Choroid plexus epithelial cell (primary cell): Measurements from ENCODE around the gene CGB5.
A peak's percentile ranks its signal among the peaks of the same experiment; 100 is the strongest.
"Not testable (repeated sequence)": the region's sequence is repeated elsewhere in the genome, so short reads cannot be mapped to it uniquely, and the experiment has no call there.

ENCODE experiments used
- DNase-seq: peaks from one replicate; pipeline ENCODE4 v3.0.0-alpha.2; 2010; ENCODE audit warnings: low read depth
- H3K4me3 ChIP-seq: 2 replicates; pipeline ENCODE4 v1.5.1; 2011; ENCODE audit warnings: low read depth, mild to moderate bottlenecking, control low read depth, low read length, moderate library complexity
- TF ChIP-seq, protein P1 (sequence below): conservative IDR thresholded peaks from 2 replicates; pipeline ENCODE4 v1.5.1; 2011; ENCODE audit warnings: low read depth, mild to moderate bottlenecking, control low read depth, inconsistent platforms, low read length, moderate library complexity

Gene CGB5

GRCh38 chr19:49017041-49017665 lies 26.5 kb upstream of the CGB5 start, which contains the start of gene LHB:
LHB (minus strand) TSS chr19:49017091; CDS start chr19:49017081, 10 bp downstream.
- peak within 1 kb of the TSS; percentile 47 for H3K4me3 ChIP-seq
- TF ChIP-seq, protein P1, sequence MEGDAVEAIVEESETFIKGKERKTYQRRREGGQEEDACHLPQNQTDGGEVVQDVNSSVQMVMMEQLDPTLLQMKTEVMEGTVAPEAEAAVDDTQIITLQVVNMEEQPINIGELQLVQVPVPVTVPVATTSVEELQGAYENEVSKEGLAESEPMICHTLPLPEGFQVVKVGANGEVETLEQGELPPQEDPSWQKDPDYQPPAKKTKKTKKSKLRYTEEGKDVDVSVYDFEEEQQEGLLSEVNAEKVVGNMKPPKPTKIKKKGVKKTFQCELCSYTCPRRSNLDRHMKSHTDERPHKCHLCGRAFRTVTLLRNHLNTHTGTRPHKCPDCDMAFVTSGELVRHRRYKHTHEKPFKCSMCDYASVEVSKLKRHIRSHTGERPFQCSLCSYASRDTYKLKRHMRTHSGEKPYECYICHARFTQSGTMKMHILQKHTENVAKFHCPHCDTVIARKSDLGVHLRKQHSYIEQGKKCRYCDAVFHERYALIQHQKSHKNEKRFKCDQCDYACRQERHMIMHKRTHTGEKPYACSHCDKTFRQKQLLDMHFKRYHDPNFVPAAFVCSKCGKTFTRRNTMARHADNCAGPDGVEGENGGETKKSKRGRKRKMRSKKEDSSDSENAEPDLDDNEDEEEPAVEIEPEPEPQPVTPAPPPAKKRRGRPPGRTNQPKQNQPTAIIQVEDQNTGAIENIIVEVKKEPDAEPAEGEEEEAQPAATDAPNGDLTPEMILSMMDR, result no peak
- DNase-seq, result no peak

GRCh38 chr19:49017666-49018351 lies 25.8 kb upstream of the CGB5 start:
- peak; percentile 62 for DNase-seq
- TF ChIP-seq, protein P1, result peak; percentile 61
- peak overlapping the region; percentile 47 for H3K4me3 ChIP-seq

- not testable (repeated sequence) for DNase-seq
Observed at GRCh38 chr19:49018388-49019241, 25.0 kb upstream of the CGB5 start.

DNA sequence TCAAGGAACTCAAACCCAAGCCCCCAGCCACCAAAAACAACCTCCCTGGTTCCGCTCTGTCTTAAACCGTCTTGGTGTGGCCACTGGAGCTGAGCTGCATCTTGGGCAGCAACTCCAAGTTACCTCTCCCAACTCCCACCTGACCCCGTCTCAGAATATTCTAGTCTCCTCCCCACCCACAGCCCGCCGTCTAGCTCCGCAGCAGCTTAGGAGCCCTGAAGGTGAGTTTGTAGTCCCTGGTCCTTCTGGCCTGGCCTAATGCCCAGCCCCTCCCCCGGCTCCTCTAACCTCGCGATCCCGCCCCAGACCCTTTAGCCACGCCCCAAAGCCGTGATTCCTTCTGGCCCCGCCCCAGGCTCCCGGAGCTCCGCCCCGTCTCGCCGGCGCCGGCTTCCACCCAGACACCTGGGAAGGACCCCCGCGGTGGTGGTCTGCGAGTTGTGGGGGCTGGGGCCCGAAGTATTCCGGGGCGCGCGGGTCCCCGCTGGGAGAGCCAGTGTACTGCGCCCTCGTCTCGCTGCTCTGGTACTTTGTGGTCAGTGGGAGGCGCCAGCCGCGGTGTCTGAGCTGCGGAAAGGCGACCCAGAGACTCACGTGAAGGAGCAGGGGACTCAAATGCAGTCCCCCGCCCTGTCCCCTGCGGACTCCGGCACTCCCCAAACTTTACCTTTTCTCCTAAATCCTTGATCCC lies 24.3 kb upstream of the CGB5 start:
- TF ChIP-seq, protein P1, result no peak
- peak; percentile 45 for DNase-seq
- peak overlapping the region; percentile 47 for H3K4me3 ChIP-seq

More at GRCh38 chr19:49018388-49019241, 25.0 kb upstream of the CGB5 start:
- H3K4me3 ChIP-seq, result peak overlapping the region; percentile 47

DNA sequence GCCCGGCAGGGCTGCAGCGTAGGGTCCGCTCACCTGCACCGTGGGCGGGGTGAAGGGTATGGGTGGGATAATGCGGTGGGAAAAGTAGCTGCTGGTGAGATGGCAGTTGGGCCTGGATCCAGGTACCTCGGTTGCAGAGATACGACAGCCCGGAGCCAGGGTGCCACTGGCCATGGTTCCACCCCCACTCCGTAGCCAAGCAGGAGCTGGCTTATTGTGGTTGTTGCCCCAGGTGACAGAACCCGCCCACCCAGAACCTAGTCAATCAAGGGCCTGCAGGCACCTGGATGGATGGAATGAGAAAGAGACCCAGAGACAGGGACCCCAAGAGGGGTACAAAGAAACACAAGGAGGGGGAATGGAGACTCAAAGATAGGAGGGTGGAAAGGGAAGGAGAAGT lies 23.3 kb upstream of the CGB5 start:
- no peak overlapping the region for H3K4me3 ChIP-seq
- TF ChIP-seq, protein P1, result no peak
- no peak for DNase-seq

GRCh38 chr19:49020931-49021895 lies 22.4 kb upstream of the CGB5 start:
- peak; percentile 44 for DNase-seq
- no peak overlapping the region for H3K4me3 ChIP-seq

More at GRCh38 chr19:49020931-49021895, 22.4 kb upstream of the CGB5 start:
- TF ChIP-seq, protein P1, result no peak
